ENCODE measurements around the gene SLC25A23.

- no peak for TF ChIP-seq REST (IDR thresholded peaks at IDR 0.05; ENCODE audit: unreplicated experiment)
- no peak; a peak in 1 of 4 replicates for TF ChIP-seq CTCF (conservative IDR thresholded peaks at IDR 0.05; ENCODE audit: low read depth in 2 of 2)
- no peak for TF ChIP-seq EZH2 (IDR thresholded peaks at IDR 0.05; ENCODE audit: low read depth, unreplicated experiment)
- no peak for TF ChIP-seq ZNF462 (CRISPR knock-in tag; IDR thresholded peaks at IDR 0.05)
These were observed 44.6 kb downstream of the SLC25A23 start for GRCh38 chr19:6414793-6415590.
